ENCODE data around the gene PRR5L. TPM values are rescaled to one million over a fixed set of nuclear protein-coding genes. Genes with fewer than 3 reads are reported as not detected.

PRR5L gene
- polyA plus RNA-seq, 1 of the 3 experiments (the other 2 are of a cell fraction): 0.46 TPM

- H3K79me2 ChIP-seq (ENCODE audit: insufficient read depth): no peaks in the 10 kb centered on the region
- no peaks in the 10 kb centered on the region for H3K9me3 ChIP-seq
- no peak overlapping the region for H3K27ac ChIP-seq (ENCODE audit: low read depth in 2 of 2, low read length in 1 of 2)
- ChIA-PET CTCF (interaction anchor here (0.6 to 1.4 kb wide), 2 partner anchors 8 to 20 kb away, joined by 3 read pairs; no protein-coding TSS in a partner anchor), POLR2A (no interaction called here)
- no peaks in the 10 kb centered on the region for H4K20me1 ChIP-seq (ENCODE audit: insufficient read depth)
- no peak overlapping the region for H2AFZ ChIP-seq (ENCODE audit: low read depth)
- H3K9me2 ChIP-seq: no peaks in the 10 kb centered on the region
- no peak overlapping the region for H3K4me2 ChIP-seq
- DNase-seq: no peak
- TF ChIP-seq POLR2AphosphoS5 (IDR thresholded peaks at IDR 0.05; ENCODE audit: low read depth, low read length) (no peak), REST (IDR thresholded peaks at IDR 0.05; ENCODE audit: low read depth, low read length) (no peak), FOSL2 (IDR thresholded peaks at IDR 0.05; ENCODE audit: borderline replicate concordance, low read depth) (no peak), TAF1 (IDR thresholded peaks at IDR 0.05; ENCODE audit: borderline replicate concordance, low read depth, low read length) (no peak), IRF3 (IDR thresholded peaks at IDR 0.05; ENCODE audit: low read depth, low read length) (no peak), ZBTB33 (IDR thresholded peaks at IDR 0.05; ENCODE audit: borderline replicate concordance, low read depth) (no peak), PBX3 (IDR thresholded peaks at IDR 0.05) (no peak), RFX5 (IDR thresholded peaks at IDR 0.05; ENCODE audit: low read length) (no peak)
- H3K4me1 ChIP-seq (ENCODE audit: control insufficient read depth in 1 of 2, insufficient read depth in 2 of 2, low read depth in 1 of 2, low read length in 1 of 2): peaks cover 0 to 9% of the 10 kb centered on the region in 2 experiments; a peak in 1 of 4 replicates
- no peak overlapping the region for H3K9ac ChIP-seq
- WGBS (ENCODE audit: low lambda C conversion rate): 60% methylated on average over 8 of the region's 8 CpGs
- H3K36me3 ChIP-seq (replicated peaks in 1 of 2; ENCODE audit: control insufficient read depth in 1 of 2, insufficient read depth in 2 of 2, low read length in 1 of 2): no peaks in the 10 kb centered on the region
- H3F3A ChIP-seq (replicated peaks; ENCODE audit: insufficient read depth): no peaks in the 10 kb centered on the region
- no peaks in the 10 kb centered on the region; the same call in 1 of the 2 replicates for H3K27me3 ChIP-seq (ENCODE audit: insufficient read depth)
- no peak overlapping the region for H3K4me3 ChIP-seq (ENCODE audit: low read depth in 2 of 2, low read length in 1 of 2)
Observed at GRCh38 chr11:36349351-36350136, 53.5 kb downstream of the PRR5L start.

All from SK-N-SH (cell line).